HG03175 (cell line): ENCODE data around the gene STXBP6.

Source experiments
- ATAC-seq: cut with Tn5 transposase; IDR thresholded peaks from one replicate; pipeline ENCODE4 v1.9.1; 2021; ENCODE audit warnings: mild to moderate bottlenecking, moderate library complexity; ENCODE audit not compliant: unreplicated experiment

The STXBP6 gene

GRCh38 chr14:24866067-24866639 lies 183.8 kb downstream of the STXBP6 start:
- no peak for ATAC-seq

GRCh38 chr14:24863968-24864684 lies 185.8 kb downstream of the STXBP6 start:
- ATAC-seq: no peak

- ATAC-seq: no peak
These were observed 188.8 kb downstream of the STXBP6 start for GRCh38 chr14:24861083-24861630.

GRCh38 chr14:24859559-24859958 lies 190.4 kb downstream of the STXBP6 start:
- no peak for ATAC-seq

GRCh38 chr14:24858684-24859083 lies 191.3 kb downstream of the STXBP6 start:
- ATAC-seq: no peak

GRCh38 chr14:24858052-24858451 lies 191.9 kb downstream of the STXBP6 start:
- no peak for ATAC-seq

GRCh38 chr14:24857277-24857676 lies 192.7 kb downstream of the STXBP6 start:
- no peak for ATAC-seq

- no peak for ATAC-seq
These were observed 196.5 kb downstream of the STXBP6 start for GRCh38 chr14:24853446-24853845.

- ATAC-seq: no peak
These were observed 197.5 kb downstream of the STXBP6 start for GRCh38 chr14:24852312-24853060.

- no peak for ATAC-seq
These were observed 198.1 kb downstream of the STXBP6 start for GRCh38 chr14:24851837-24852236.

- no peak for ATAC-seq
These were observed 198.5 kb downstream of the STXBP6 start for GRCh38 chr14:24851406-24851805.

GRCh38 chr14:24850072-24850471 lies 199.9 kb downstream of the STXBP6 start:
- no peak for ATAC-seq

- no peak for ATAC-seq
These were observed 200.5 kb downstream of the STXBP6 start for GRCh38 chr14:24849471-24849870.

- ATAC-seq: no peak
These were observed 201.7 kb downstream of the STXBP6 start for GRCh38 chr14:24848102-24848790.

- no peak for ATAC-seq
These were observed 202.3 kb downstream of the STXBP6 start for GRCh38 chr14:24847568-24848095.

- ATAC-seq: no peak
These were observed 203.7 kb downstream of the STXBP6 start for GRCh38 chr14:24846261-24846660.

- no peak for ATAC-seq
These were observed 204.1 kb downstream of the STXBP6 start for GRCh38 chr14:24845851-24846250.

- ATAC-seq: no peak
These were observed 205.9 kb downstream of the STXBP6 start for GRCh38 chr14:24844011-24844410.

- ATAC-seq: peak; percentile 95
These were observed 206.5 kb downstream of the STXBP6 start for GRCh38 chr14:24843494-24843893.

GRCh38 chr14:24840204-24840893 lies 209.6 kb downstream of the STXBP6 start:
- ATAC-seq: no peak
